ENCODE data around the gene SNTA1. TPM values are rescaled to one million over a fixed set of nuclear protein-coding genes. Genes with fewer than 3 reads are reported as not detected.

Gene SNTA1
- total and polyA plus RNA-seq, 7 donors = 36.6 to 196 (median 139) TPM

DNA sequence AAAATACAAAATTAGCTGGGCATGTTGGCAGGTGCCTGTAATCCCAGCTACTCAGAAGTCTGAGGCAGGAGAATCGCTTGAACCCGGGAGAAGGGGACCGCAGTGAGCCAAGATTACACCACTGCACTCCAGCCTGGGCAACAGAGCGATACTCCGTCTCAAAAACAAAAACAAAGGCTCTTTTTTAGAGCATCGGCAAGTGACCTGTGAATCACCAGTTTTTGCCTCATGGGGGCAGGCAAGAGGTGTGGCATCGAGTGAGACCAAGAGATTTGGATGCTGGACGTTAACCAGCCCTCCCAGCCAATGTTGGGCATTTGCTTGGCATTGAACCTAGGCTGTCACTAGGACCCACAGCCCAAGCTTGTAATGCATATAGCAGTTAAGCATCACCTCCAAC is 27.6 kb downstream of the SNTA1 start:
- Histone ChIP-seq H3K36me3 (ENCODE audit: insufficient read depth in 1 of 2, low read depth in 1 of 2) (peaks cover 0 to 56% of the 10 kb centered on the region in 2 donors), H3K27ac (peak overlapping the region; percentile 98), H3K9me3 (no peaks in the 10 kb centered on the region), H3K27me3 (ENCODE audit: insufficient read depth in 3 of 3, low read length in 2 of 3) (no peaks in the 10 kb centered on the region), H3K4me1 (peaks cover 31% of the 10 kb centered on the region), H3K4me3 (no peak overlapping the region)
- WGBS, 3 donors = 20 to 28% (median 24%) methylated on average over 8 of the region's 8 CpGs
- DNase-seq = peak; percentile 40 to 74
- TF ChIP-seq, protein P1, sequence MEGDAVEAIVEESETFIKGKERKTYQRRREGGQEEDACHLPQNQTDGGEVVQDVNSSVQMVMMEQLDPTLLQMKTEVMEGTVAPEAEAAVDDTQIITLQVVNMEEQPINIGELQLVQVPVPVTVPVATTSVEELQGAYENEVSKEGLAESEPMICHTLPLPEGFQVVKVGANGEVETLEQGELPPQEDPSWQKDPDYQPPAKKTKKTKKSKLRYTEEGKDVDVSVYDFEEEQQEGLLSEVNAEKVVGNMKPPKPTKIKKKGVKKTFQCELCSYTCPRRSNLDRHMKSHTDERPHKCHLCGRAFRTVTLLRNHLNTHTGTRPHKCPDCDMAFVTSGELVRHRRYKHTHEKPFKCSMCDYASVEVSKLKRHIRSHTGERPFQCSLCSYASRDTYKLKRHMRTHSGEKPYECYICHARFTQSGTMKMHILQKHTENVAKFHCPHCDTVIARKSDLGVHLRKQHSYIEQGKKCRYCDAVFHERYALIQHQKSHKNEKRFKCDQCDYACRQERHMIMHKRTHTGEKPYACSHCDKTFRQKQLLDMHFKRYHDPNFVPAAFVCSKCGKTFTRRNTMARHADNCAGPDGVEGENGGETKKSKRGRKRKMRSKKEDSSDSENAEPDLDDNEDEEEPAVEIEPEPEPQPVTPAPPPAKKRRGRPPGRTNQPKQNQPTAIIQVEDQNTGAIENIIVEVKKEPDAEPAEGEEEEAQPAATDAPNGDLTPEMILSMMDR (IDR thresholded peaks at IDR 0.05) = peak; percentile 65
- intact Hi-C loops (cut with DNase I) = loop anchor here in 1 of 2 donors (2.0 kb wide), 1 partner anchor 29 kb away; no protein-coding TSS in a partner anchor
- ATAC-seq = peak; percentile 41 to 65 (median 50)

DNA sequence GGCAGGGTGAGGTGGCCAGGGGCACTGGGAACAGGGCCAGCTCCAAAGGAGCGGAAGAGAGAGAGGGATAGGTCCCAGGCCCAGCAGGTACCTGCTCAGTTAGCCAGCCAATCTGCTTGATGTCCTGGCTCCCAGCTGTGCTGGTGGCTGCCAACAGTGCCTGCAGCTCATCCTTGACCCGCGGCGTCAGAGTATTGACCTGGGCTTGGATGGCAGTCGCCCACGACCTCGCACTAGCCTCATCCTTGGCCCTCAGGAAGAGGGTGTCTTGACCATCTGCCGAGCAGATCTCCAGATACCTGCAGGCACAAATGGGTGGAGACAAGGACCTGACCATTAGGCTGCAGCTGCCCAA is 31.1 kb downstream of the SNTA1 start:
- 82 to 90% (median 89%) methylated on average over 8 of the region's 8 CpGs for WGBS, 3 donors

DNA sequence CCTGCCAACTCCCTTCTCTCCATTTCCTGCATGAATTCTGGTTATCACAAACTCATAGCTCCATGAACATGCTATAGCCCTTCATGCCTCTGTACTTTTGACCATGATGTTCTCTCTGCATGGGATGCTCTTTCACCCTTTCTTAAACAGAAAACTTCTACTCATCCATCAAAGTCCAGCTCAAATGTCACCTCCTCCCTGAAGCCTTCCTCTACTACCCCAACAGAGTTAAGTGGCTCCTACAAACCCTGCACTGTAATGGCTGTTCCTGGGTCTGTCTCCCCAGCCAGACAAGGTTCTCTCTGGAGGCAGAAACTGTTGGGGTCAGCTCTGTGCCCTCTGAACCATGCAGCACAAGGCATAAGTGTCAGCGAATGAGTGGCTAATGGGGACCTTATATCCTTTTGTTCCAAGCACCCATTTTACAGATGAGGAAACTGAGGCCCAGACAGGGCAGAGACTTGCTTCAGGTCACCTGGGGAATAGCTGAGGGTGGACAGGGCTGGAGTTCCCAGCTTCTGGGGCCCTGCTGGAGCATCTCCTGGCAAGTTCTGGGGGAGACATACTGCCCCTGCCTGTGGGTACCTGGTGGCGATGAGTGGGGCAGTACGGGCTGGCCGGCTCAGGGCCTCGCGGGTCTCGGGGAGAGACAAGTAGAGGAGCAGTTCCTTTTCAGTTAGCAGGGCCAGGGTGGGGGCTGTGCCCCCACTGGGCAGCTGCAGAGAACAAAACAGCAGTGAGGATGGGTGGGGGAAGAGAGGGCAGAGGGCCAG is 31.7 kb downstream of the SNTA1 start:
- peaks cover 4% of the 10 kb centered on the region for H3K4me1 ChIP-seq
- H3K36me3 ChIP-seq (ENCODE audit: insufficient read depth in 1 of 2, low read depth in 1 of 2) = peaks cover 7 to 89% of the 10 kb centered on the region in 2 donors
- intact Hi-C loops (cut with DNase I) = loop anchor here in 1 of 2 donors (5.0 kb wide), 1 partner anchor 35 kb away; no protein-coding TSS in a partner anchor
- H3K27ac ChIP-seq = no peak overlapping the region
- no peak overlapping the region for H3K4me3 ChIP-seq
- no peaks in the 10 kb centered on the region for H3K9me3 ChIP-seq
- 92 to 95% (median 94%) methylated on average over 7 of the region's 7 CpGs for WGBS, 3 donors
- no peak for DNase-seq
- TF ChIP-seq, protein P1 (IDR thresholded peaks at IDR 0.05) = no peak
- ATAC-seq = no peak
- H3K27me3 ChIP-seq (ENCODE audit: insufficient read depth in 3 of 3, low read length in 2 of 3) = no peaks in the 10 kb centered on the region

More for the DNA sequence above, 31.1 kb downstream of the SNTA1 start:
- DNase-seq = no peak
- Histone ChIP-seq H3K27ac (no peak overlapping the region), H3K36me3 (ENCODE audit: insufficient read depth in 1 of 2, low read depth in 1 of 2) (peaks cover 6 to 89% of the 10 kb centered on the region in 2 donors), H3K4me3 (no peak overlapping the region), H3K9me3 (no peaks in the 10 kb centered on the region), H3K4me1 (peaks cover 4% of the 10 kb centered on the region), H3K27me3 (ENCODE audit: insufficient read depth in 3 of 3, low read length in 2 of 3) (no peaks in the 10 kb centered on the region)
- no peak for ATAC-seq
- TF ChIP-seq, protein P1 (IDR thresholded peaks at IDR 0.05) = no peak
- intact Hi-C loops (cut with DNase I) = loop anchor here in 1 of 2 donors (5.0 kb wide), 1 partner anchor 35 kb away; no protein-coding TSS in a partner anchor

DNA sequence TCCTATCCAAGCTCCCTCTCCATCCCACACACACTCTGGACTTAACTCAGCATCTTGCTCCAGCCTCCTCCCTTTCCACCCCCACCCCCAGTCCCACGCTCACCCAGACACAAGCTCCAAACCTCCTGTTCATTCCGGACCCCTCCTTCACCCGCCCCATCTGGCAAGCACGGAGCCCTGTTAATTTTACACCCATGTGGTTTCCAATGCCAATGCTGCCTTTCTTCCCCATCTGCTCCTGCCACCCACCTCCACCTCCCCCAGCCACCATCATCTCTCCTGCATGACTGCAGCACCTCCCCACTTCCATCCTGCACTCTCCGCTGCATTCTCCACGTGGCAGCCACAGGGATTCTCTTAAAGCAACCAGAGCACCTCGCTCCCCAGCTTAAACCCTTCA is 32.3 kb downstream of the SNTA1 start:
- Histone ChIP-seq H3K27me3 (ENCODE audit: insufficient read depth in 3 of 3, low read length in 2 of 3) (no peaks in the 10 kb centered on the region), H3K4me1 (no peaks in the 10 kb centered on the region), H3K9me3 (no peaks in the 10 kb centered on the region), H3K4me3 (no peak overlapping the region), H3K36me3 (ENCODE audit: insufficient read depth in 1 of 2, low read depth in 1 of 2) (peaks cover 7 to 92% of the 10 kb centered on the region in 2 donors), H3K27ac (no peak overlapping the region)
- TF ChIP-seq, protein P1 (IDR thresholded peaks at IDR 0.05) = no peak
- 71 to 87% (median 85%) methylated on average over 7 of the region's 7 CpGs for WGBS, 3 donors
- ATAC-seq (no peak), DNase-seq (no peak)
- intact Hi-C loops (cut with DNase I) = loop anchor here in 1 of 2 donors (5.0 kb wide), 1 partner anchor 36 kb away; no protein-coding TSS in a partner anchor
